SW 1271 (cell line): Measurements from ENCODE around the gene MKRN3.
"Not testable (repeated sequence)": the region's sequence is repeated elsewhere in the genome, so short reads cannot be mapped to it uniquely, and the experiment has no call there.

Experiments used
- DNase-seq, 2 experiments: peaks; one replicate each; lab custom pipeline; 2025; lab: John Stamatoyannopoulos, UW

MKRN3 gene

GRCh38 chr15:23589012-23589411 lies 23.5 kb downstream of the MKRN3 start:
- DNase-seq, result no peak

DNA sequence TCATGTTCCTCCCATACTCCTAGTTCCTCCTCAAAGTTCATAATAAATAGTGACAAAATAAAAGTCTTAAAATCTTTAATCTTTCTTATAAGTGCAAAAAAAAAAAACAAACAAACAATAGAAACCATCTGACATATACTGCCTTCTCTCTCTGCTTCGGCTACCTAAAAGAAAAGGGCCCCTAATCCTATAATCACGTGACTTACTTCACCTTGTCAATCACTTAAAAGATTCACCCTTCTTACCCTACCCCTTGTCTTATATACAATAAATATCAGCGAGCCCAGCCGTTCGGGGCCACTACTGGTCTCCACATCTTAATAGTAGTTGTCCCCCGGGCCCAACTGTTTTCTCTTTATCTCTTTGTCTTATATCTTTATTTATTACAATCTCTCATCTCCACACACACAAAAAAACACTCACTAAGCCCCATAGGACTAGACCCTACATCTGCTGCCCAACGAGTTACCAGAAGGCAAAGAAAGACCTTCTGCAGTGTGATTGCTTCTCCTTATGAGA lies 28.8 kb downstream of the MKRN3 start:
- DNase-seq, result no peak

DNA sequence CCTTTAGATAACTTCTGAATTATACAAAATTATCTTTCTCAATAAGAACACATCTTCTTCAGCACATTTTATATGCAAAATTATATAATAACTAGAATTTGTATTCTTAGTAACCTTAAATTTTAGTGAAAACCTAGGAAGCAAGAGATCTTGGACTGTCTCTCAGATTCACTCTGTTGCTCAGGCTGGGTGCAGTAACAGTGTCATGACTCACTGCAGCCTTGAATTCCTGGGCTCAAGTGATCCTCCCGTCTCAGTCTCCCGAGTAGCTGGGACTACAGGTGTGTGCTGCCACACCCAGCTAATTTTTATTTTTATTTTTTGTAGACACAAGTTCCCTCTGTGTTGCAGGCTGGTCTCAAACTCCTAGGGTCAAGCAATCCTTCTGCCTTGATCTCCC lies 29.9 kb downstream of the MKRN3 start:
- no peak for DNase-seq

DNA sequence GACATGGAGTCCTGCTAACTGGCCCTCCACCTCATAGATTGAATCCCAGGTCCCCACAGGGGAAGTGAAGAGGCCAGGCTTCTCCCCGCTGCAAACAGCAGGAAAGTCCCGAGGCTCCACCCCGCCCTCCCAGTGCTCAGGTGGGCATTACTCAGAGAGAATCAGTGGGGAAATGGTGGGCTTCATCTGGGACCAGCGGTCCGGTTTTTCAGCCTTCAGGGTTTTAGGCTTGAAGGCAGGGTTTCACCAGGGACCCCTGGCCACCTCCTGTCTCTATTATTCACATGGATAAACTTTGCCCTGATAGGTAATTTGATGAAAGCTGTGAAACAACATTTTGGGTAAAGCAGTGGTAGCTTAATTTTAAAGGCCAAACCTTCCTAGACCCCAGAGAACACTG lies 31.3 kb downstream of the MKRN3 start:
- DNase-seq, result no peak

- DNase-seq, result not testable (repeated sequence)
Measured at GRCh38 chr15:23597278-23597677, 31.8 kb downstream of the MKRN3 start.

DNA sequence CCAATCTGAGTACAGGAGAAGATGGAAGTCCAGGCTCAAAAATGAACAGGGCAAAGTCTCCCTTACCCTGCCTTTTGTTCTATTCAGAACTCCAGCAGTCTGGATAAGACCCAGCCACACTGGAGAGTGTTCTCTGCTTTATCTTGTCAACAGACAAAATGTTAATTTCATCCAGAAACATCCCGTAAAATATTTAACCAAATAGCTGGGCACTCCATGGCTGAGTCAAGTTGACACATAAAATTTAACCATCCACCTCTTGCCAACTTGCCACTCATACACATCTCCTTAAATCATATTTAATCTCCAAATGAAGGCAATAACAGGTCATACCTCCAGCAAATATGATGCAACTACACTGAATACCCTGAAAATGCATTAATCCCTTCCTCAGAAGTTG lies 33.6 kb downstream of the MKRN3 start:
- no peak for DNase-seq

GRCh38 chr15:23602124-23602523 lies 36.6 kb downstream of the MKRN3 start:
- no peak for DNase-seq

DNA sequence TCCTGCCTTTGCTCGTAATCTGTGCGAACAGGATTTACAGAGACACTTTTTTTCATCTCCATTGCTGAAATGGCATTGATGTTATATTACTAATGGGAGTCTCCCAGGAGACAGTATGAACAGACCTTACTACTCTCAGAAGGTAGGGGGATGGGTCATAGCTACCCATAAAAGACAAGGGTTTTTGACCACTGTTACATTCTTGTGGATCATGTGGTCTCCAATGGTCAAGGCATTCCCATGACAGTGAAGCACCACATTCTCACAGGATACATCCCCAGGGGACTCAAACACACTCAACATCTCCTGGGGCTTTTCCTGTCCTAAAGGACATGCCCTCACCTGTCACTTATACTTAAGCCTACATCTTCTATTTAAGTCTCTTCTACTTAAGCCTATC lies 40.8 kb downstream of the MKRN3 start:
- DNase-seq, result no peak

- no peak for DNase-seq
Measured at GRCh38 chr15:23616536-23616935, 51.1 kb downstream of the MKRN3 start.
